Measurements from ENCODE around the gene KANSL1L. TPM values are rescaled to one million over a fixed set of nuclear protein-coding genes. Genes with fewer than 3 reads are reported as not detected.

Gene KANSL1L
- total and polyA plus RNA-seq, 2 donors (not counting 1 experiment from before 2014, with no cell fraction given), result 7.3 to 26.1 TPM

DNA sequence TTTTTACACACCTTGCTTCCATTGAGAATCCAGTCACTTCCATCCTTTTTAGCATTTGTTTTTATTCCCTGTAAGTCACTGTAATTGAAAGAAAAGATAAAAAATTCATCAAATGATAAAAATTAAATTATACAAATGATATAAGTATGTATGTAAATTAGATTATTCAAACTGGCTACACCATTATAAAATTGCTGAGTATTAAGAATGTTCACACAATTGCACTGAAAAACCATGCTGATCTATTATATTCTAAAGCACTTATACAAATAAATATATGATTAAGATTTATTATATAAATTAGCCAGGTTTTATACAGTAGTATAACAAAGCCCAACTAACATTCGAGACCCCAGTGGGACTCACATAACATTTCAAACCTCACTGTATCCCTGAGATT is 39.0 kb upstream of the KANSL1L start:
- no peak for TF ChIP-seq EZH2 (IDR thresholded peaks at IDR 0.05; ENCODE audit: low read length, missing control alignments)
- TF ChIP-seq, protein P1, sequence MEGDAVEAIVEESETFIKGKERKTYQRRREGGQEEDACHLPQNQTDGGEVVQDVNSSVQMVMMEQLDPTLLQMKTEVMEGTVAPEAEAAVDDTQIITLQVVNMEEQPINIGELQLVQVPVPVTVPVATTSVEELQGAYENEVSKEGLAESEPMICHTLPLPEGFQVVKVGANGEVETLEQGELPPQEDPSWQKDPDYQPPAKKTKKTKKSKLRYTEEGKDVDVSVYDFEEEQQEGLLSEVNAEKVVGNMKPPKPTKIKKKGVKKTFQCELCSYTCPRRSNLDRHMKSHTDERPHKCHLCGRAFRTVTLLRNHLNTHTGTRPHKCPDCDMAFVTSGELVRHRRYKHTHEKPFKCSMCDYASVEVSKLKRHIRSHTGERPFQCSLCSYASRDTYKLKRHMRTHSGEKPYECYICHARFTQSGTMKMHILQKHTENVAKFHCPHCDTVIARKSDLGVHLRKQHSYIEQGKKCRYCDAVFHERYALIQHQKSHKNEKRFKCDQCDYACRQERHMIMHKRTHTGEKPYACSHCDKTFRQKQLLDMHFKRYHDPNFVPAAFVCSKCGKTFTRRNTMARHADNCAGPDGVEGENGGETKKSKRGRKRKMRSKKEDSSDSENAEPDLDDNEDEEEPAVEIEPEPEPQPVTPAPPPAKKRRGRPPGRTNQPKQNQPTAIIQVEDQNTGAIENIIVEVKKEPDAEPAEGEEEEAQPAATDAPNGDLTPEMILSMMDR (conservative IDR thresholded peaks at IDR 0.05 in 1 of 2, IDR thresholded peaks at IDR 0.05 in 1 of 2; ENCODE audit: low read depth in 1 of 2, low read length in 2 of 2), result no peak
- Histone ChIP-seq H3K9ac (ENCODE audit: insufficient read depth, low read length) (no peak overlapping the region), H3K4me1 (ENCODE audit: control insufficient read depth, extremely low read depth, insufficient read depth, low read length) (no peaks in the 10 kb centered on the region), H3K4me2 (ENCODE audit: extremely low read depth, insufficient read depth, low read length) (no peak overlapping the region), H3K79me2 (ENCODE audit: control insufficient read depth, insufficient read depth, low read length) (no peaks in the 10 kb centered on the region), H3K27me3 (ENCODE audit: control insufficient read depth, insufficient read depth, low read length) (no peaks in the 10 kb centered on the region), H2AFZ (ENCODE audit: low read length) (no peak overlapping the region), H4K20me1 (ENCODE audit: control insufficient read depth, extremely low read depth, insufficient read depth, low read length) (no peaks in the 10 kb centered on the region), H3K36me3 (ENCODE audit: control insufficient read depth, insufficient read depth, low read length) (no peaks in the 10 kb centered on the region), H3K27ac (ENCODE audit: insufficient read depth, low read length) (no peak overlapping the region), H3K9me3 (ENCODE audit: control insufficient read depth, insufficient read depth, low read depth, low read length) (no peaks in the 10 kb centered on the region), H3K4me3 (replicated peaks in 1 of 4; ENCODE audit: control extremely low read depth in 1 of 4, insufficient read depth in 1 of 4, low read depth in 3 of 4, low read length in 4 of 4) (no peak overlapping the region)
- DNase-seq (ENCODE audit: low read depth in 2 of 2), result no peak

DNA sequence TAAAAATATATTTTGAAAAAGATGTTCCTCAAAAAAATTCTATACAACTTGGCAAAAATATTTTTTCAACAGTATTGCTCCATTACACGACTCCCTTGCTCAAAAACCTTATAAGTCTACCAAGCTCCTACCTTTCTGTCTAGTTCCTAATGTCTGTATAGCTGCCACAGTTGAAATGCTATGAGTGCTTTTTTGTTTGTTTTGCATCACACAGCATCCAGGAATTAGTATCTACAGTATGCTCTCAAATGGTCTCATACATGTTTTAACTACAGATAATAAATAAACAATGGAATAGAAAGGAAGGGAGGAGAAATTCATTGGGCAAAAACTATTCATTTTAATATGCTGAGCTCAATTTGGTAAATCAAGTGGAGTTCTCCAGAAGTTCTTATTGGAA is 36.7 kb upstream of the KANSL1L start:
- H3K4me1 ChIP-seq (ENCODE audit: control insufficient read depth, extremely low read depth, insufficient read depth, low read length), result no peaks in the 10 kb centered on the region
- H3K36me3 ChIP-seq (ENCODE audit: control insufficient read depth, insufficient read depth, low read length), result no peaks in the 10 kb centered on the region
- H3K79me2 ChIP-seq (ENCODE audit: control insufficient read depth, insufficient read depth, low read length), result no peaks in the 10 kb centered on the region
- no peaks in the 10 kb centered on the region for H3K9me3 ChIP-seq (ENCODE audit: control insufficient read depth, insufficient read depth, low read depth, low read length)
- no peak overlapping the region for H3K4me2 ChIP-seq (ENCODE audit: extremely low read depth, insufficient read depth, low read length)
- no peaks in the 10 kb centered on the region for H4K20me1 ChIP-seq (ENCODE audit: control insufficient read depth, extremely low read depth, insufficient read depth, low read length)
- H3K9ac ChIP-seq (ENCODE audit: insufficient read depth, low read length), result no peak overlapping the region
- no peak overlapping the region for H2AFZ ChIP-seq (ENCODE audit: low read length)
- H3K27ac ChIP-seq (ENCODE audit: insufficient read depth, low read length), result no peak overlapping the region
- TF ChIP-seq, protein P1 (conservative IDR thresholded peaks at IDR 0.05 in 1 of 2, IDR thresholded peaks at IDR 0.05 in 1 of 2; ENCODE audit: low read depth in 1 of 2, low read length in 2 of 2), result no peak
- TF ChIP-seq EZH2 (IDR thresholded peaks at IDR 0.05; ENCODE audit: low read length, missing control alignments), result no peak
- DNase-seq (ENCODE audit: low read depth in 2 of 2), result no peak
- no peaks in the 10 kb centered on the region for H3K27me3 ChIP-seq (ENCODE audit: control insufficient read depth, insufficient read depth, low read length)
- no peak overlapping the region for H3K4me3 ChIP-seq (replicated peaks in 1 of 4; ENCODE audit: control extremely low read depth in 1 of 4, insufficient read depth in 1 of 4, low read depth in 3 of 4, low read length in 4 of 4)

DNA sequence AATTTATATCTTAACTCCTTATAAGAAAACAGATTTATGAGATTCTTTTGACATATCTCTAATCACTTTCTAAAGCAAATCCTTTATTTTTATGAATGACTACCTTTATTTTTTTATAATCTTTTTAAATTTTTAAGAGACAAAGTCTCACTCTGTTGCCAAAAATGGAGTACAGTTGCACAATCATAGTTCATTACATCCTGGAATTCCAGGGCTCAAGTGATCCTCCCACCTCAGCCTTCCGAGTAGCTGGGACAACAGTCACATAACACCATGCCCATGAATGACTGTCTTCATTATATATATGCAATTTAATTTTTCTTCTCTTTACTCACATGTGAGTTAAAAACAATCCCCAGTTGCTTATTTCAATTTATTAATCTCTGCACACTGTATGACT is 32.3 kb upstream of the KANSL1L start:
- Histone ChIP-seq H3K9me3 (ENCODE audit: control insufficient read depth, insufficient read depth, low read depth, low read length) (no peaks in the 10 kb centered on the region), H3K4me3 (replicated peaks in 1 of 4; ENCODE audit: control extremely low read depth in 1 of 4, insufficient read depth in 1 of 4, low read depth in 3 of 4, low read length in 4 of 4) (no peak overlapping the region), H4K20me1 (ENCODE audit: control insufficient read depth, extremely low read depth, insufficient read depth, low read length) (no peaks in the 10 kb centered on the region), H3K27me3 (ENCODE audit: control insufficient read depth, insufficient read depth, low read length) (no peaks in the 10 kb centered on the region), H2AFZ (ENCODE audit: low read length) (no peak overlapping the region), H3K36me3 (ENCODE audit: control insufficient read depth, insufficient read depth, low read length) (no peaks in the 10 kb centered on the region), H3K79me2 (ENCODE audit: control insufficient read depth, insufficient read depth, low read length) (no peaks in the 10 kb centered on the region), H3K27ac (ENCODE audit: insufficient read depth, low read length) (no peak overlapping the region), H3K4me2 (ENCODE audit: extremely low read depth, insufficient read depth, low read length) (no peak overlapping the region), H3K4me1 (ENCODE audit: control insufficient read depth, extremely low read depth, insufficient read depth, low read length) (no peaks in the 10 kb centered on the region), H3K9ac (ENCODE audit: insufficient read depth, low read length) (no peak overlapping the region)
- no peak for DNase-seq (ENCODE audit: low read depth in 2 of 2)
- TF ChIP-seq, protein P1 (conservative IDR thresholded peaks at IDR 0.05 in 1 of 2, IDR thresholded peaks at IDR 0.05 in 1 of 2; ENCODE audit: low read depth in 1 of 2, low read length in 2 of 2), result no peak
- no peak for TF ChIP-seq EZH2 (IDR thresholded peaks at IDR 0.05; ENCODE audit: low read length, missing control alignments)

Data from fibroblast of lung (primary cell).